ENCODE data around the gene BAZ2B. TPM values are rescaled to one million over a fixed set of nuclear protein-coding genes. Genes with fewer than 3 reads are reported as not detected.
A peak's percentile ranks its signal among the peaks of the same experiment; 100 is the strongest.

The BAZ2B gene
- total and polyA plus RNA-seq, 9 of the 15 experiments (the other 6 are each of a cell fraction or from before 2014, with no cell fraction given), result 7.5 to 38.6 (median 19.8) TPM

- Histone ChIP-seq H3K9ac (ENCODE audit: insufficient read depth in 1 of 2, low read depth in 2 of 2, low read length in 2 of 2) (no peak overlapping the region), H3K9me3 (replicated peaks; ENCODE audit: control insufficient read depth, insufficient read depth, low read depth, low read length) (no peaks in the 10 kb centered on the region), H3K27me3 (ENCODE audit: control insufficient read depth in 2 of 2, insufficient read depth in 2 of 2, low read length in 2 of 2) (no peaks in the 10 kb centered on the region), H3K4me3 (no peak overlapping the region), H3K9me1 (ENCODE audit: control insufficient read depth, insufficient read depth, low read length) (no peaks in the 10 kb centered on the region), H4K20me1 (replicated peaks; ENCODE audit: control insufficient read depth, insufficient read depth, low read length) (no peaks in the 10 kb centered on the region), H2AFZ (ENCODE audit: low read depth, low read length) (no peak overlapping the region; the same call in 1 of the 2 replicates), H3K4me2 (ENCODE audit: insufficient read depth, low read length) (no peak overlapping the region; the same call in 1 of the 2 replicates), H3K4me1 (replicated peaks in 1 of 2; ENCODE audit: control insufficient read depth in 2 of 2, insufficient read depth in 2 of 2, low read length in 2 of 2) (peaks cover 0 to 9% of the 10 kb centered on the region in 2 experiments; a peak in 2 of 5 replicates), H3K79me2 (ENCODE audit: control insufficient read depth, insufficient read depth, low read length) (peaks cover 24% of the 10 kb centered on the region), H3K36me3 (ENCODE audit: control insufficient read depth, insufficient read depth, low read length) (no peaks in the 10 kb centered on the region), H3K27ac (ENCODE audit: extremely low read depth, low read depth, low read length) (peak overlapping the region; percentile 25; the same call in 1 of the 3 replicates)
- intact Hi-C loops (cut with micrococcal nuclease) (no loop called here), in situ Hi-C loops (cut with MboI) (no loop called here)
- 25% methylated on average over 3 of the region's 3 CpGs for WGBS (ENCODE audit: insufficient coverage, low coverage, missing lambda C conversion rate)
- CTCF ChIA-PET (ENCODE audit: low intra/inter-chr PET ratio), result interaction anchor here (0.7 kb wide), 1 partner anchor 903 kb away, joined by 3 read pairs; no protein-coding TSS in a partner anchor
- FAIRE-seq (no peak), ATAC-seq (peak; percentile 42), DNase-seq (ENCODE audit: extremely low read depth in 1 of 4, low spot score in 3 of 4) (no peak)
- no TSS peak for BruUV-seq (replicated peaks)
- POLR2A ChIA-PET, result interaction anchor here (0.8 to 4.6 kb wide), 3 partner anchors 9 to 90 kb away, joined by 4 to 35 read pairs (median 8); partner anchors contain the start of gene BAZ2B
- TF ChIP-seq REST (IDR thresholded peaks at IDR 0.05; ENCODE audit: borderline replicate concordance), result no peak
- TF ChIP-seq REST (CRISPR knock-in tag; IDR thresholded peaks at IDR 0.05; ENCODE audit: low read depth), result no peak
- no peak for TF ChIP-seq ZNF407 (IDR thresholded peaks at IDR 0.05; ENCODE audit: low read depth)
- TF ChIP-seq ZNF212 (CRISPR knock-in tag; IDR thresholded peaks at IDR 0.05), result no peak
- no peak for TF ChIP-seq TAL1 (IDR thresholded peaks at IDR 0.05)
These were observed 10.7 kb downstream of the BAZ2B start for GRCh38 chr2:159605441-159606178.

Measured in K562 (cell line).